DMS 273 (cell line): Measurements from ENCODE around the gene PRDM15.
"Not testable (repeated sequence)": the region's sequence is repeated elsewhere in the genome, so short reads cannot be mapped to it uniquely, and the experiment has no call there.

Source experiments
- DNase-seq: peaks from one replicate; lab custom pipeline; 2025; ENCODE audit not compliant: unreplicated experiment; lab: John Stamatoyannopoulos, UW

The PRDM15 gene

GRCh38 chr21:41809891-41810596 lies 69.1 kb downstream of the PRDM15 start:
- no peak for DNase-seq

GRCh38 chr21:41808846-41809245 lies 70.3 kb downstream of the PRDM15 start:
- DNase-seq, result no peak

- no peak for DNase-seq
Observed at GRCh38 chr21:41808094-41808493, 71.0 kb downstream of the PRDM15 start.

GRCh38 chr21:41806773-41807172 lies 72.4 kb downstream of the PRDM15 start:
- no peak for DNase-seq

- DNase-seq, result no peak
Observed at GRCh38 chr21:41805643-41806042, 73.5 kb downstream of the PRDM15 start.

GRCh38 chr21:41805038-41805437 lies 74.1 kb downstream of the PRDM15 start:
- no peak for DNase-seq

GRCh38 chr21:41804381-41804780 lies 74.8 kb downstream of the PRDM15 start:
- no peak for DNase-seq

- no peak for DNase-seq
Observed at GRCh38 chr21:41803316-41803715, 75.8 kb downstream of the PRDM15 start.

- DNase-seq, result no peak
Observed at GRCh38 chr21:41802684-41803083, 76.5 kb downstream of the PRDM15 start.

- no peak for DNase-seq
Observed at GRCh38 chr21:41802198-41802584, 77.0 kb downstream of the PRDM15 start.

- DNase-seq, result no peak
Observed at GRCh38 chr21:41801321-41802197, 77.6 kb downstream of the PRDM15 start.

- DNase-seq, result no peak
Observed at GRCh38 chr21:41800425-41801320, 78.5 kb downstream of the PRDM15 start.

- DNase-seq, result no peak
Observed at GRCh38 chr21:41799763-41800162, 79.4 kb downstream of the PRDM15 start.

GRCh38 chr21:41798326-41798725 lies 80.8 kb downstream of the PRDM15 start:
- no peak for DNase-seq

GRCh38 chr21:41796476-41797080 lies 82.6 kb downstream of the PRDM15 start:
- no peak for DNase-seq

GRCh38 chr21:41795726-41796125 lies 83.4 kb downstream of the PRDM15 start:
- DNase-seq, result no peak

- DNase-seq, result no peak
Observed at GRCh38 chr21:41794600-41794999, 84.5 kb downstream of the PRDM15 start.

GRCh38 chr21:41792711-41793110 lies 86.4 kb downstream of the PRDM15 start:
- no peak for DNase-seq

GRCh38 chr21:41786509-41786987 lies 92.6 kb downstream of the PRDM15 start:
- no peak for DNase-seq

- DNase-seq, result not testable (repeated sequence)
Observed at GRCh38 chr21:41785262-41785661, 93.9 kb downstream of the PRDM15 start.
